Upper lobe of left lung (tissue), 6 donors: ENCODE measurements around the gene EPS15. TPM values are rescaled to one million over a fixed set of nuclear protein-coding genes. Genes with fewer than 3 reads are reported as not detected.
"Not testable (repeated sequence)": the region's sequence is repeated elsewhere in the genome, so short reads cannot be mapped to it uniquely, and the experiment has no call there.

Source experiments
- ATAC-seq, 2 donors: fragments of 200-7000 bp; cut with Tn5 transposase; one replicate each; pipeline ENCODE4 v1.9.1; 2022; ENCODE audit warnings: mild to moderate bottlenecking in 2 of 2, moderate library complexity in 2 of 2; ENCODE audit not compliant: low FRiP score in 2 of 2
- DNase-seq, 2 donors: peaks; one replicate each; pipeline ENCODE4 v3.0.0-alpha.2; 2019 to 2020
- H3K27ac ChIP-seq, 4 donors: fragments of 200-600 bp; sonication (generic); one replicate each; pipeline ENCODE4 v1.5.1; 2016 to 2019
- H3K27me3 ChIP-seq, 4 donors: fragments of 200-600 bp; sonication (generic); one replicate each; pipeline ENCODE4 v1.5.1; 2017 to 2019
- H3K36me3 ChIP-seq, 4 donors: fragments of 200-600 bp; sonication (generic); one replicate each; pipeline ENCODE4 v1.5.1; 2016 to 2019
- H3K4me1 ChIP-seq, 4 donors: fragments of 200-600 bp; sonication (generic); one replicate each; pipeline ENCODE4 v1.5.1; 2018 to 2019
- H3K4me3 ChIP-seq, 4 donors: fragments of 200-600 bp; sonication (generic); one replicate each; pipeline ENCODE4 v1.5.1; 2017 to 2019; ENCODE audit warnings: mild to moderate bottlenecking in 2 of 4, moderate library complexity in 1 of 4
- H3K9me3 ChIP-seq, 4 donors: fragments of 200-600 bp; sonication (generic); one replicate each; pipeline ENCODE4 v1.5.1; 2018 to 2019
- CTCF ChIP-seq, 6 experiments: fragments of 450-650 bp in 4 of 6; fragments of 200-600 bp in 2 of 6; sonication (generic) in 2 of 6; IDR thresholded peaks; one replicate each; pipeline ENCODE4 v1.5.1; 2016 to 2019; ENCODE audit warnings: antibody characterized with exemption in 6 of 6
- EP300 ChIP-seq, 4 donors: sonication (generic); formaldehyde crosslinking; IDR thresholded peaks; one replicate each; pipeline ENCODE4 v1.5.1; 2017; ENCODE audit warnings: antibody characterized with exemption in 4 of 4, control low read depth in 2 of 4
- POLR2A ChIP-seq, 4 donors: fragments of 450-650 bp; IDR thresholded peaks; one replicate each; pipeline ENCODE4 v1.5.1; 2016 to 2017; ENCODE audit warnings: antibody characterized with exemption in 4 of 4, mild to moderate bottlenecking in 2 of 4
- POLR2AphosphoS5 ChIP-seq, 2 donors: sonication (generic); formaldehyde crosslinking; IDR thresholded peaks; one replicate each; pipeline ENCODE4 v1.5.1; 2017; ENCODE audit warnings: antibody characterized with exemption in 2 of 2
- WGBS, 2 donors: methylation state at CpG; one replicate each; pipeline ENCODE4 v1.1.5; 2017 to 2018; 5-methylcytosine and 5-hydroxymethylcytosine counted together
- total RNA-seq, 6 donors: library from RNA; depleted of rRNA in 4 of 6; stranded (reverse); fragments of >200 nt in 4 of 6; gene quantifications; one replicate each; pipeline versions ENCODE4 v1.1.0 to v1.2.1, GENCODE V29; 2016 to 2021
- donor health status: DM: no; HTN: no; CAD: no; lungs with moderate emphysema.
- donor health status: DM: no; HTN: yes; CAD: no; lungs with severe emphysema.

The EPS15 gene
- total RNA-seq, 6 donors from 2014 or later, result 50.4 to 181 (median 73.3) TPM

DNA sequence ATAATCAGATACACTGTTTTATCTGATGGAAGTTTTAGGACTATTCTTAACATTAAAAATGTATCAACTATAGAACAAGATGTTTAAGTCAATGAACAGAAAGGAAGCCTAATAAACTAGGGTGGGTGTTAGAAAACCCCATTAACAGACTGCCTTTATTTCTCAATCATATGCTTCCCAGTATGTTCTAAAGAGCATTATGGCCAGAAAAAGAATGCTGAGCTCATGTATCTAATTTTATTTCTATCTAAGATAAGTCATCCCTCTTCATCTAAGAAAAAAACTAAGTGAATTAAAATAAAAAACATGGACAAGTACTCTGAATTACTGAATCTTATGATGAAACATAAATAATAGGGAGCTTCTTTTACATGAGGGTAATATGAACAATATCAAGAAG is 102.2 kb downstream of the EPS15 start:
- H3K9me3 ChIP-seq, result no peaks in the 10 kb centered on the region
- no peak overlapping the region for H3K27ac ChIP-seq
- no peak overlapping the region for H3K4me3 ChIP-seq
- H3K27me3 ChIP-seq, result no peaks in the 10 kb centered on the region
- H3K4me1 ChIP-seq, result peaks cover 0 to 5% (median 4%) of the 10 kb centered on the region in 4 donors
- H3K36me3 ChIP-seq, result peaks cover 0 to 10% (median 0%) of the 10 kb centered on the region in 4 donors
- TF ChIP-seq POLR2AphosphoS5 (IDR thresholded peaks at IDR 0.05) (no peak), POLR2A (IDR thresholded peaks at IDR 0.05) (no peak), CTCF (IDR thresholded peaks at IDR 0.05) (no peak), EP300 (IDR thresholded peaks at IDR 0.05) (no peak)
- ATAC-seq, result no peak
- DNase-seq, result no peak

GRCh38 chr1:51415963-51416362 is 103.1 kb downstream of the EPS15 start:
- Histone ChIP-seq H3K4me1 (peaks cover 0 to 7% (median 2%) of the 10 kb centered on the region in 4 donors), H3K4me3 (no peak overlapping the region), H3K9me3 (no peaks in the 10 kb centered on the region), H3K27ac (no peak overlapping the region), H3K27me3 (no peaks in the 10 kb centered on the region), H3K36me3 (peaks cover 0 to 9% (median 0%) of the 10 kb centered on the region in 4 donors)
- no peak for ATAC-seq
- WGBS, 2 donors, result 72 to 78% methylated on average over 2 of the region's 2 CpGs
- DNase-seq, result no peak
- TF ChIP-seq CTCF (IDR thresholded peaks at IDR 0.05), result no peak
- no peak for TF ChIP-seq EP300 (IDR thresholded peaks at IDR 0.05)
- TF ChIP-seq POLR2A (IDR thresholded peaks at IDR 0.05), result no peak
- no peak for TF ChIP-seq POLR2AphosphoS5 (IDR thresholded peaks at IDR 0.05)

DNA sequence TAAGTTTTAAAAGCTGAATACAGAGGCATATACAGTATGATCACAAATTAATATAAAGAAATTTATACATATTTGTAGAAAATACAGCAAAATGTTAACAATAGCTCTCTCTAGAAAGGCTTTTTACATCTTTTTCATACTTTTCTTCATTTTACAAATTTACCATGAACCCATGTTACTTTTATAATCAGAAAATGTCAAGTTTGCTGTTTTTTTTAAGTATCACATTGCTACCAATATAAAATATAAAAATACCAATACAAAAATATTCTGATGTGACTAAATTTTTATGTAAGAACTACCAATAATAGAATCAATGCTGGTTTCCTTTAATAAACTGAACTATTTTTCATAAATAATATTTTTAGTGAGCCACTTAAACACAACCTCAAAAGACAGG is 104.3 kb downstream of the EPS15 start:
- Histone ChIP-seq H3K4me3 (no peak overlapping the region), H3K27ac (no peak overlapping the region), H3K9me3 (no peaks in the 10 kb centered on the region), H3K4me1 (peaks cover 0 to 5% (median 2%) of the 10 kb centered on the region in 4 donors), H3K36me3 (peaks cover 0 to 4% (median 0%) of the 10 kb centered on the region in 4 donors), H3K27me3 (no peaks in the 10 kb centered on the region)
- ATAC-seq, result no peak
- TF ChIP-seq POLR2AphosphoS5 (IDR thresholded peaks at IDR 0.05), result no peak
- TF ChIP-seq EP300 (IDR thresholded peaks at IDR 0.05), result no peak
- TF ChIP-seq POLR2A (IDR thresholded peaks at IDR 0.05), result no peak
- no peak for TF ChIP-seq CTCF (IDR thresholded peaks at IDR 0.05)
- no peak for DNase-seq

DNA sequence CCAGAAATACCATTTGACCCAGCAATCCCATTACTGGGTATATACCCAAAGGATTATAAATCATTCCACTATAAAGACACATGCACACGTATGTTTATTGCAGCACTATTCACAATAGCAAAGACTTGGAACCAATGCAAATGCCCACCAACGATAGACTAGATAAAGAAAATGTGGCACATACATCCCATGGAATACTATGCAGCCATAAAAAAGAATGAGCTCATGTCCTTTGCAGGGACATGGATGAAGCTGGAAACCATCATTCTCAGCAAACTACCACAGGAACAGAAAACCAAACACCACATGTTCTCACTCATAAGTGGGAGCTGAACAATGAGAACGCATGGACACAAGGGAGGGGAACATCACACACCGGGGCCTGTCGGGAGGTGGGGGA is 107.2 kb downstream of the EPS15 start:
- not testable (repeated sequence) for ATAC-seq, DNase-seq, H3K4me1 ChIP-seq, H3K4me3 ChIP-seq, H3K9me3 ChIP-seq, H3K27me3 ChIP-seq, H3K27ac ChIP-seq
- 96% methylated on average over 5 of the region's 5 CpGs for WGBS, 2 donors
- peaks cover 6 to 28% (median 24%) of the 10 kb centered on the region in 4 donors for H3K36me3 ChIP-seq

GRCh38 chr1:51410568-51411460 is 108.3 kb downstream of the EPS15 start:
- Histone ChIP-seq H3K9me3 (no peaks in the 10 kb centered on the region), H3K27me3 (no peaks in the 10 kb centered on the region), H3K4me3 (no peak overlapping the region), H3K36me3 (peaks cover 16 to 35% (median 29%) of the 10 kb centered on the region in 4 donors), H3K27ac (no peak overlapping the region), H3K4me1 (peaks cover 0 to 4% (median 0%) of the 10 kb centered on the region in 4 donors)
- TF ChIP-seq POLR2AphosphoS5 (IDR thresholded peaks at IDR 0.05) (no peak), CTCF (IDR thresholded peaks at IDR 0.05) (no peak), EP300 (IDR thresholded peaks at IDR 0.05) (no peak), POLR2A (IDR thresholded peaks at IDR 0.05) (no peak)
- no peak for DNase-seq
- no peak for ATAC-seq
- WGBS, 2 donors, result 81 to 82% methylated on average over 5 of the region's 5 CpGs

DNA sequence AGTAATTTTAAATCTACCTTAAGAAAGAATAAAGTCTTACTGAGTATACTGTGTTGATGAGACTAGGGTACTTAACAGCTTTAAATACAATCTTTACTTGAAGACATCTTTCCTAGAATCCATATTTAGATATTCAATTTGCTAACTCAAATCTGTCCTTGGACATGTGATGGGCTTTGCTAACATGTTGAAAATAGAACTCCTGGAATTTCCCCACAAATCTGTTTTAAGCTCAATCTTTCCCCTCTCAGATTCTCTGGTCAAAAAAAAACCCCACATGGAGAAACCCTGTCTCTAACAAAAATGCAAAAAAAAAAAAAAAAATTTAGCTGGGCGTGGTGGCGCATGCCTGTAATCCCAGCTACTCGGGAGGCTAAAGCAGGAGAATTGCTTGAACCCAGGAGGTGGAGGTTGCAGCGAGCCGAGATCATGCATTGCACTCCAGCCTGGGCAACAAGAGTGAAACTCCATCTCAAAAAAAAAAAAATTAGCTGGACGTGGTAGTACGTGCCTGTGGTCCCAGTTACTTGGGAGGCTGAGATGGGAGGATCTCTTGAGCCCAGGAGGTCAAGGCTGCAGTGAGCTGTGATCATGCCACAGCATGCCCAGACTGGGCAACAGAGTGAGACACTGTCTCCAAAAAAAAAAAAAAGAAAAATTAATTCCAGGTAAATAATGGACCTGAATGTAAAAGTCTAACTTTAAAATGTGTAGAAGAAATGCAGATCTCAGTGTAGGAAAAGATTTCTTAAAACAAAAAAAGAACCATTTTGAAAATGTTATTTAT is 109.1 kb downstream of the EPS15 start:
- not testable (repeated sequence) for H3K27ac ChIP-seq, H3K4me3 ChIP-seq, H3K27me3 ChIP-seq, H3K9me3 ChIP-seq, DNase-seq, H3K4me1 ChIP-seq, ATAC-seq
- WGBS, 2 donors, result 93 to 97% methylated on average over 7 of the region's 7 CpGs
- H3K36me3 ChIP-seq, result peaks cover 23 to 44% (median 37%) of the 10 kb centered on the region in 4 donors
